HG03159 (cell line): ENCODE data around the gene CD244.
A peak's percentile ranks its signal among the peaks of the same experiment; 100 is the strongest.

ENCODE experiments used
- ATAC-seq: cut with Tn5 transposase; IDR thresholded peaks from one replicate; pipeline ENCODE4 v1.9.1; 2021; ENCODE audit warnings: mild to moderate bottlenecking, moderate library complexity; ENCODE audit not compliant: unreplicated experiment

Gene CD244

DNA sequence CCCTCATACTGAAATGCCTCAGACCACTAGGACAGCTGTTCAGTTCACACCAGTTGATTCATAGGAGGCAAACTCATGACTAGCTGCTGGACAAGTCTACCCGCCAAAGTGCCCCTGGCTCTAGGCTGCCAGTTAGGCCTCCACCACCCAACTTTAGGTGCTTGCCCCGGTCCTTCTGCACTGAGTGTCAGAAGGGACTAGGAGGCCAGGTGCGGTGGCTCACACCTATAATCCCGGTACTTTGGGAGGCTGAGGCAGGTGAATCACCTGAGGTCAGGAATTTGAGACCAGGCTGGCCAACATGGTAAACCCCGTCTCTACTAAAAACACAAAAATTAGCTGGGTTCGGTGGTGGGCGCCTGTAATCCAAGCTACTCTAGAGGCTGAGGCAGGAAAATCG, 47.8 kb downstream of the CD244 start:
- no peak for ATAC-seq

DNA sequence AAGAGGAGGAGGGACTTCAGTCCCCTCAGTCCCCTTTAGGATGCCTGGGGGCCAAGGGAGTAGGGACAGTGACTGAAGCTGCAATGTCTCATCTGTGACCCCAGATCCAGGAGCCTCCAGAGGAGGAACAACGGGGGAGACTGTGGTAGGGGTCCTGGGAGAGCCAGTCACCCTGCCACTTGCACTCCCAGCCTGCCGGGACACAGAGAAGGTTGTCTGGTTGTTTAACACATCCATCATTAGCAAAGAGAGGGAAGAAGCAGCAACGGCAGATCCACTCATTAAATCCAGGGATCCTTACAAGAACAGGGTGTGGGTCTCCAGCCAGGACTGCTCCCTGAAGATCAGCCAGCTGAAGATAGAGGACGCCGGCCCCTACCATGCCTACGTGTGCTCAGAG, 48.4 kb downstream of the CD244 start:
- no peak for ATAC-seq

DNA sequence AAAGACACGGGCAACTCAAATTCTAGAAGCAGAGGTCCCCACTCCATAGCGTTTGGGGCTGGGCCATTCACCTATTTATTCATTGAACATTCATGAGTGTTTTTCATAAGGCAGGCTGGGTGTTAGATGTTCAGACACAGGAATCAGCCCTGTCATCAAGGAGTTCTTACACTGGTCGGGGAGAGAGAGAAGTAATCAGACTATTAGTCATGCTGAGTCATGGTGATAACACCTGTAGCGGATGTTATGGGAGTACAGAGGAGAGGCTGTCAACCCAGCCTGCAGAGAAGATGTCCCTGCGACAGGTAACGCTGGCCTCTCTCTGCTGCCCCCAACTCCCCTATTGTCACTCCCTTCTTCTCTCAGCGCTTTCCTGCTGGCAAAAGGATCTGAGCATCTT, 49.5 kb downstream of the CD244 start:
- no peak for ATAC-seq

DNA sequence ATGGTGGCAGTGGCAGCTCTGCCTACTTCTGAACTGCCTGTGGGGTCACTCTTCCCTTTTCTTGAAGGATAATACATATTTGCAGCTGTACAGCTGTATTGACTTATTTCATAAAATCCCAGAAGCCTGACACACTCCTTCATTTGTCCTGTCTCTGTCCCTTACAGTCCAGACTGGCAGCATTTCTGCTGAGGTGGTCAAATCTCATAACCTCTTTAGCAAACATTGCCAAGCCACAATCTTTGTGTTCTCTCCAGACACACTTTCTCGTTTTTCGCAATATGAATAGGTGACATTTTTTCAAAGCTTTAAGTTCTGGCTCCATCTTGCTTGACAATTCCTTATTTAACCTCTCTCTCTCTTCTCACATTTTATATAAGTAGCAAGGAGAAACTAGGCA, 51.5 kb downstream of the CD244 start:
- no peak for ATAC-seq

DNA sequence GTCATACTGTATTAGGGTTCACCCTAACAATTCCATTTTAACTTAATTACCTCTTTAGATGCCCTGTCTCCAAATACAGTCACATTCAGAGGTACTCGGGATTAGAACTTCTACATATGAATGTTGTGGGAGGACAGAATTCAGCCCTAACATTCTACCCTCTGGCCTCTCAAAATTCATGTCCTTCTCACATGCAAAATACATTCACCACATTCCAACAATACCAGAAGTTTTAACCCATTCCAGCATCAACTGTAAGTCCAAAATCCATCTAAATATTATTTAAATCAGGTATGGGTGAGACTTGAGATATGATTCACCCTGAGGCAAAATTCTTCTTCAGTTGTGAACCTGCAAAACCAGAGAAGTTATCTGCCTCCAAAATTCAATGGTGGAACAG, 52.2 kb downstream of the CD244 start:
- no peak for ATAC-seq

DNA sequence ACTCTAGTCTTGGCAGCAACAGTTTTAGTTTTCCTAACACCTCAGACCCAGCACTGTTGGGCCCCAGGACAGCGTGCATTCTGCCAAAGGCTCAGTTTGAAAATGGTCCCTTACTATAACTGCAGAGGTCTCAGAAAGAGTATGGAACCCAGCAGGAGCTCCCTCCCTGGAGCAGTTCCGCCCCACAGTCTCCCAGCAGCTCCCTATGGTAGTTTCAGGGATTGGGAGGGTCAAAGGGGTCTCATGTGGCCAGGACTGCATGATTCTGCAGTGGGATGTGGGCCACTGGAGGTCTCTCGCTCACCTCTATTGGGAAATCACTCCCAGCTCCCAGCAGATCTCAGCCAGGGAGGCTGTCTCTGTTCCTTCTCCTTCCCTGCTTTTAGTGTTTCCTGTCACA, 54.4 kb downstream of the CD244 start:
- ATAC-seq: no peak

DNA sequence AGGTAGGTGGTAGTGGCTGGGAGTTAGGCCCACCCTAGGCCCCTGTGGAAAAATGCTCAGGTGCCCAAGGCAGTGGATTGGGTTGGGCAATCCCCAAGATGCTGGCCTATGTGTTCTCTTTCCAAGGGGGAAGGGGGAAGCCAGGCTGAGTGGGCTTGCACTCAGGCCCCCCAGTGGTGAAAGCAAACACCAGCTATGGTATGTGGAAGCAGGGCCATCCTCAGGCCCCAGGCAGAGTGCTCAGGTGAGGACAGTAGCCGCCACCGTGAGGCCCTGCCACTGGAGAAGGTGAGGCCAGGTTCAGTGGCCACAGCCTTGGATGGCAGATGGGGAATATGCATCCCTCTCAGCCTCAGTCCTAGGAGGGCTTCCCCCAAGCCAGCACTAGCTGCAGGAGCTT, 54.9 kb downstream of the CD244 start:
- no peak for ATAC-seq

DNA sequence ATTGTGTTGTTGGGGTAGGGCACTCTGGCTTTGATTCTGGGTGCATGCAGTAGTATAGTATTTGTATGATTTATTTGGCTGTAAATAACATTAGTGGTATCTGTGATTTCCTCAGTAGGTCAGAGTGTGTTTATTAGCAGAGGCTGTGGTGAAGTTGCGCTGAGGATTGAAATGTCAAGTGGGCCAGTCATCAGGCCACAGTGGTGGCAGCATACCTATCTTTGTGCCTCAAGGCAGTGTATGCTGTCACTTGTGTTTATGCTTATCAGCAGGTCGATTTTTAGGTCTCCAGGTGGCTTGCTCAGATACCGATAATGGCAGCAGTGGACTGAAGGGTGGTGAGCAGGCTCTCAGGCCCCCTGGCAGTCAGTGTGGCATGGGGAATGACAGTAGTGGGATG, 55.4 kb downstream of the CD244 start:
- ATAC-seq: no peak

DNA sequence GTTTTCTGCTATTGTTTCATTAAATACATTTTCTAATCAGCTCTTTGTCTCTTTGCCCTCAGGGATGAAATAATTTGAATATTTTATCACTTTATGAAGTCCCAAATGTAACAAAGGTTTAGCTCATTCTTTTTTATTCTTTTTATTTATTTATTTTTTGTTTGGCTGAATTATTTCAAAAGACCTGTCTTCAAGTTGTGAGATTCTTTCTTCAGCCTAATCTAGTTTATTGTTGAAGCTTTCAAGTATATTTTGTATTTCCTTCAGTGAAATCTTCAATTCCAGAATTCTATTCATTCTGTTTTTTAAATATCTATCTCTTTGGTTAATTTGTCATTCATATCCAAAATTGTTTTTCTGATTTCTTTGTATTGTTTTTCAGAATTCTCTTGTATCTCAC, 55.9 kb downstream of the CD244 start:
- no peak for ATAC-seq

DNA sequence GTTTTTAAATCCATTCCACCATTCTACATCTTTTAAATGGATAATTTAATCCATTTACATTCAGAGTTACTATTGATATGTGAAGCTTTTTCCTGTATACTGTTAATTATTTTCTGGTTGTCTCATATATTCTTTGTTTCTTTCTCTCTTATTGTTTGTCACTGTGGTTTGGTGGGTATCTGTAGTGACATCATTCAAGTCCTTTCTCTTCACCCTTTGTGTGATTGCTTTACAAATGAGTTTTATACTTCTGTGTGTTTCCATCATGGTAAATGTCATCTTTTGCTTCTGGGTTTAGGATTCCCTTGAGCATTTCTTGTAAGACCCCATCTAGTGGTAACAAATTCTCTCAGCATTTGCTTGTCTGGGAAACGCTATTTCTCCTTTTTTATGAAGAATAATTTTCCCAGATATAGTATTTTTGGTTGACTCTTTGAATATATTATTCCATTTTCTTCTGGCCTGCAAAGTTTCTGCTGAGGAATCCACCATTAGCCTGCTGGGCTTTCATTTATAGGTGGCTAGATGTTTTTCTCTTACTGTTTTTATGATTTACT, 56.5 kb downstream of the CD244 start:
- ATAC-seq: no peak

DNA sequence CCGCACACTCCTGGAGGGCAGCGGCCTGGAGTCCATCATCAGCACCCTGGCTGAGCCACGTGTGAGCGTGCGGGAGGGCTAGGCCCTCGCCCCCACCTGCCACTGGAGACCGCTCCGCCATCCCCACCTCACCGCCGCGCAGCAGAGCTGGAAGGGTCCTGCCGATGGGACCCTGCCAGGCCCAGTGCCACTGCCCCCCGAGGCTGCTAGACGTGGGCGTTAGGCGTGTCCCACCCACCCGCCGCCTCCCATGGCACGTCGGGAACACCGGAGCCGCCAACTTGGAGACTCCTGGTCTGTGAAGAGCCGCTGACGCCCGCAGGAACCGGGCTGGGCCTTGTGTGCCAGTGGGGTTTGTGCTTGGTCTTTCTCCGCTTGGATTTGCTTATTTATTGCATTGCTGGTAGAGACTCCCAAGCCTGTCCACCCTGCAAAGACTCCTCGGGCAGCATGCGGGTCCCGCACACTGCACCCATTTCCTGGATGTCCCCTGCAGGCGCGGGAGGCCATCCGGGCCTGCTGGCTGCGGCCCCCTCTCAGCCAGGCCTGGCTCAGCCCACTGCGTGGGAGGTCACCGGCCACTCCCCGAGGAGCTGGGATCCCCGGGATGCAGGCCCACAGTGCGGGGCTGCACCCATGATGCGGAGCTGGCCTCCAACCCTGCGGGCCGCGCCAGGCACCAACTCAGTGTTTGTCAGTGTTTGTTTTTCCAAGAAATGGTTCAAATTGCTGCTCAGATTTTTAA, 60.7 kb downstream of the CD244 start:
- no peak for ATAC-seq

DNA sequence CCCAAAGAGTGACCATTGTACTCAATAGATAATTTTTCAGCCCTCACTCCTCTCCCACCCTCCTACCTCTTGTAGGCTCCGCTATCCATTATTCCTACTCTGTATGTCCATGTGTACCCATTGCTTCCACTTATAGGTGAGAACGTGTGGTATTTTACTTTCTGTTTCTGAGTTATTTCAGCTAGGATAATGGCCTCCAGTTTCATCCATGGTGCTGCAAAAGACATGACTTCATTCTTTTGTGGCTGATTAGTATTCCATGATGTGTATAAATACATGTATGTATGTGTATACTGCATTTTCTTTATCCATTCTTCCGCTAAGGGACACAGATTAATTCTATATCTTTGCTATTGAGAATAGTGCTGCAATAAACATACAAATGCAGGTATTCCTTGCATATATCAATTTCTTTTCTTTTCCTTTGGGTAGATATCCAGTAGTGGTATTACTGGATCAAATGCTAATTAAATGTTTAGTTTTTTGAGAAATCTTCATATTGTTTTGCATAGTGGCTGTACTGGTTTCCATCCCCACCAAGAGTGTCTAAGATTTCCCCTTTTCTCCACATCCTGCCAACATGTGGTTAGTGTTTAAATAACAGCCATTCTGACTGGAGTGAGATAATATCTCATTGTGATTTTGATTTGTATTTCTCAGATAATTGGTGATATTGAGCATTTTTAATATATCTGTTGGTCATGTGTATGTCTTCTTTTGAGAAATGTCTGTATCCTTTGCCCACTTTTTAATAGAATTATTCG, 61.9 kb downstream of the CD244 start:
- ATAC-seq: no peak

DNA sequence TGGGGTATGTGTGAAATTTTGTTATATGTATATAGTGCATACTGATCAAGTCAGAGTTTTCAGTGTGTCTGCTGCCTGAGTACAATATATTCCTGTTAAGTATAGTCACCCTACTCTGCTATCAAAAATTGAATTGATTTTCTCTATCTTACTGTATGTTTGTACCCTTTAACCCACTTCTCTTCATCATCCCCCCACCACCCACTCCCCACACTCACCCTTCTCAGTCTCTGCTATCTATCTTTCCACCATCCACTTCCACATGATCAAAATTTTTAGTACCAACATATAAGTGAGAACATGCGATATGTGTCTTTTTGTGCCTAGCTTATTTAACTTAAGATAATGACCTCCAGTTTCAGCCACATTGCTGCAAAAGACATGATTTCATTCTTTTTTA, 62.5 kb downstream of the CD244 start:
- ATAC-seq: no peak

DNA sequence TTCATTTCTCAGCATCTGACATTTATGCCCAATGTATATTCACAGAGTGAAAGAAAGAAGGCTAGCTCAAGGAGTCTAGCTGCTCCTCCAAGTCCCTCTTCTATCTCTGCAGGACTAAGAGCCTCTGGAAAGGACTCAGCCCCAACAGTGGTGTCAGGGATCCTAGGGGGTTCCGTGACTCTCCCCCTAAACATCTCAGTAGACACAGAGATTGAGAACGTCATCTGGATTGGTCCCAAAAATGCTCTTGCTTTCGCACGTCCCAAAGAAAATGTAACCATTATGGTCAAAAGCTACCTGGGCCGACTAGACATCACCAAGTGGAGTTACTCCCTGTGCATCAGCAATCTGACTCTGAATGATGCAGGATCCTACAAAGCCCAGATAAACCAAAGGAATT, 63.0 kb downstream of the CD244 start:
- no peak for ATAC-seq

DNA sequence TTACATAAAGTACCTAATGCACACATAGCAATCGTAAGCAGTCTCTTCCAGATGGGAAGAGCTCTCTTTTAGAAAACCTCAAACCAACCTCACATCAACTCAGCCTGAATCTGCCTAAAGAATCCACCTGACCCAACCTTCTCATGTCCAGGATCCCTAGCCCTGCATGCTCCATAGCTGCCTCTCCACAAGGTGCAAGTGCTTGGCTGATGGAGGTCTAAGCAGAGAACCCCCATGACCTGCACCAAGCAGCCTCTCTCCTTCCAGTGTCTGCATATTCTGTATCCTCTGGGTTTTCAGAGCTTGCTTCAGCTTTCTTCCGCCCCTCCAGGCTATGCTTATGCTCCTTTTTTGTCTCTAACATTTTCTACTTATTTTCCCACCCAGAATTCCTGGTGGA, 64.2 kb downstream of the CD244 start:
- ATAC-seq: no peak

DNA sequence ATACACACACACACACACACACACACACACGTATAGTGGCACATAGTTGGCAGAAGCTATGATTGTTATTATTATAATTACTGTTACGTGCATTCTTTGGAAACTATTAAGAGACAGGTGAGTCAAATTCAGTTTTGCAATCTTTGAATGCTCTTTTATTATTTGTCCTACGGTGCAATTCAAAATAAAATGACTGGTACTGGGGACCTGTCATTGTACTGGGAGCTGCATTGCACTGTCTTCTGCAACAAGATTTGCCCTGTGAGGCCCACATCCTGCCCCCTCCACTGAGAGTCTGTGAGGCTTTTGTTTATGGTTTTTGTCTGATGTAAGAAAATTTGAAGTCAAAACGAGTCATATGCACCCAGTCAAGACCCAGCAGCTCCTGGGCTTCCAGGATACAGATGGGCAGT, 64.8 kb downstream of the CD244 start:
- no peak for ATAC-seq

DNA sequence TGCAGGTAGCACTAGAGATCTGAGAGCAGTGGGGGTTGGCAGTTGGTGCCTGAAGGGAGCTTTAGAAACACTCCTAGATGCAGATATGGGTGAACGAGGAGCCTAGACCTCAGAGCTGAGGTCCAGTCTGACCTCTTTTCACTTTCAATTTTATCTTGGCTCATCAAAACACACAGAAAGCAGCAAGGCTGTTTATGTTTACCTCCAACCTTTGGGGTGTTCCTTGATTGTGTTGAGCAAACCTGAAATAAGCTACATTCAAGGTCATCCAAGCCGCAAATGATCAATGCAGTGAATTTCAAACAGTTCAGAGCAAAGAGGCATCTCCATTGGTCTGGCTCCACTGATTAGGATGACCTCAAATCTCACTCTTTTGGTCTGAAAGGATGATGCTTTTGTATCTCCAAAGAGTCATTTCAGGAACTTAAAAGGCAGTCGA, 65.4 kb downstream of the CD244 start:
- ATAC-seq: no peak

DNA sequence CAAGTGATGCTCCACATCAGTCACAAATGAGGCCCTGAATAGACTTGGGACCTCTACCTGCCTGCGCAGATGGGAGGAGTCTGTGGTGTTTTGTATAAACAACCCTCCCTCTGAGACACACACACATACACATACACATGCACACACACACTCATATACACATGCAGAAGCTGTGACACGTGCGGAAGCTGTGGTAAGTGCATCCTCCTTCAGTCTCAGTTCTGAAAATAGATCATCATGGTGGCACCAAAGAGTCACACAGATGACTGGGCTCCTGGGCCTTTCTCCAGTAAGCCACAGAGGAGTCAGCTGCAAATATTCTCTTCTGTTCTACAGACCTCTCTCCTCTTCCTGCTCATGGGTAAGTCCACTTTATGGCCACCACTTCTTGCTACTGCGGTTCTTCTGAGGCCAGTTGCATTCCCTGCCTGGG, 66.7 kb downstream of the CD244 start, which contains the start of gene LY9:
Gene LY9, plus strand, starts transcription at position 224 of the 433 bp plus-strand sequence. Its CDS starts 14 bp downstream, at position 238.
- peak; percentile 77 for ATAC-seq

DNA sequence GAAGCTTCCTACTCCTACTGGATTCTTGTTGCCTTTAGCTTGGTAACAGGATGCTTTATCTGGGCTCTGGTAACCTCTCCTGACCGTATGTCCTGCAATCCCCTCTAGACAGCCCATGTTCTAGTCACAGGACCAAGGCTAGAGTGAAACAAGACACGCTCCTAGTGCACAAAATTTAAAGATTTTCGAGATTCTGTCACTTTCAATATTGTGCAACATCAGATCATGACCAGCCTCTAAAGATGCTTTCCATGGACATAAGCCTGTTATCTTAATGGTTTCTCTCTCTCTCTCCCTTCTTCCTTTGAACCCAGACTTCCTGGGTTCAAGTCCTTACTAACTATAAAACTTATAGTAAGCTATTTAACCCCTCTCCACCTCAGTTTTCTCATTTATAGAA, 68.3 kb downstream of the CD244 start:
- ATAC-seq: no peak

DNA sequence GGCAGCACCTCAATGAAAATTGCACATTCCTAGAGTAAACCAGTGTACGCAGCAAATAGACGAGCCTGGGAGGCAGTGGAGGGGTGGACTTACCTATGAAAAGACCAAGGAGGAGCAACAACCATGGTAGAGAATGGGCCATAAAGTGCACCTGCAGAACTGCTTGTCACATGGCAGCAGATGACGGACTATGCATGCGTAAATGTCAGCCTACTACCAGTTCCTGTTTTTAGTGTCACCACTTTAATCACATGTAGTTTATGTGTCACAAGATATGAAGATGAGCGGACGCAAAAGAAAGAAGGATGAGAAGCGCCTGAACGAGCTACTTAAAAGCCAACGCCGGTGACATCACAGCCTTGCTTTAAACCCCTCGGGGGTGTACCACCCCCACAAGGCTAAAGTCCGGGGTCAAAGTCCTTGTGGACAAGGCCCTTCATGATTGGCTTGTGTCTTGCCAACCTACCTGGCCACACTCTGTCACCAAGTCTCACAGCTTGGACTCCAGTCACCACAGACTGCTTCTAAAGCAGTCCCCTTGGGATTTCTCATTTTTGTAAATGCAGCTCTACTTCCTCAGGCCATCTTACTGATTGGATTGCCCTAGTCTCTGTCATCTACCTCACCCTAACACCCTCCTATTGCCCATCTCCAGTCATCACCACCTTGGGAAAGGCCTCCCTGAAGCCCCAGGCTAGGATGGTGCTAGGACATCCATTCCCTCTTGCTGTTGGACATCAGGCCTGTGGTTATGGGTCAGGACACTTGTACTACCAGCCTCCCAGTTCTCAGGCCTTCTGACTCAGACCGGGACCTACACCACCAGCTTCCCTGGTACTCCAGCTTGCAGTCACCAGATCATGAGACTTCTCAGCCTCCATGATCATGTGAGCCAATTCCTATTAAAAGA, 72.7 kb downstream of the CD244 start:
- peak; percentile 76 for ATAC-seq
